ENCODE results near the gene MSH3.
"Not testable (repeated sequence)": the region's sequence is repeated elsewhere in the genome, so short reads cannot be mapped to it uniquely, and the experiment has no call there.

The MSH3 gene

DNA sequence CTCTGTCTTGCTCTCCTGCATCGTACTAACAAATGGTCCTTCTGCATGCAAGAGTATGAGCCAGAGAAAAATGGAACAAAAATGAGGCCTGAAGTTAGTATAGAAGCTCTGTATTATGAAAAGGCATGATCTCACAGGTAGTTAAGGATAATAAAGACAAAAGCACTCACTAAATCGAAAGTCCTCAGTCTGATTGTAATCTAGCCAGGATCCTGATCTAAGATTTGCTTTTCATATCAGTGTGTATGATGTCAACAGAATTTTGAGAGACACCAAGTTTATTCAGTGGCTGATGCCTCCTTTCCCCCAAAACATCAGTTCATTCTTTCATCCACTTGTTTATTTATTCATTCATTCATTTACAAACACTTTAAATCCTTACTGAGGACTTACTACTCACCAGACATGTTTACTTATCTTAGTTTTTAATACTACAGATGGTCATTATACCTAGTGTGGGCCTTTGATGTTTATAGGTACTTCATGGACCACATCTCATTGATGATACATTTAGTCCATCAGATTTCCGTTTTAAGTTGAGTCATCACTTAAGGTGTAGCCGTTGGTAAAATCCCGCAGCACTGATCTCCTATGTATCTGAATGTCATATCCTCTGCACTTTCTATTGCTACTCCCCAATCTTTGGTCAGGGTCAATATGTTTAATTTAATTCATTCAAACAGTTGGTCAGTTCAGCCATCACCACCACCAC is 105.6 kb downstream of the MSH3 start:
- DNase-seq, result no peak

DNA sequence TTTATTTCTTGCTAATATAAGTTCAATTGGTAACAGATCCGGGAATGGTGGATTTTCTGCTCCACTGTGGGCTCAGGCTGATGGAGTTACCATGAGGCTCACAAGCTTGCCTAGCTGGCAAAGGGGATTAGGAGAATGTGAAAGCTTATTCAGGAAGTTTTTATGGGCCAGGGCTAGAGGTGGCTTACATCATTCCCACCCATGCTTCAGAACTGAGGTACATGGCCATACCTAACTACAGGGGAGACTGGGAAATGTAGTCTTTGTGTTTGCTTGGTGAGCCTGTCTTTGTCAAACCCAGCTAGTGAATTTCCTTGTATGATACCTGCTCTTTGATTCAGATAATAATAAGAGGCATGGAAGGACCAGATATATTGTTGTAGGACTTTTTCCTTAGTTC is 106.2 kb downstream of the MSH3 start:
- DNase-seq, result no peak

DNA sequence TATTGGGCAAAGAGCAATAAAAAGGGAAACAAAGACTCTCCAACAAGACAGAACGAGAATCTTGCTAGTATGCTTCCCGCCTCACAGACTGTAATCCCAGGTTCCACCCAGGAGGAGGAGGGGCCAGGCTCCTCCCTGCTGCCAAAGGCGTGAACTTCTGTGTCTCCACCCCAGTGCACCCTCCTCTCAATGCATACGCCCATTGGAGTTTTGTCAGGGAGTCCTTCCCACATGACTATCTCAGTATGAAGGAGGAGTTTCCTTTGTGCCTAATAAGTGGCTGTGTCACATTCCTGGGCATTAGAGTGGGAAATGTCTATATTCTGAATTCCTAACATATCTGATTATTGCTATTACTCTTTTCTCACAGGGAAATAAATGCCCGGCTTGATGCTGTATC is 106.7 kb downstream of the MSH3 start:
- DNase-seq, result no peak

DNA sequence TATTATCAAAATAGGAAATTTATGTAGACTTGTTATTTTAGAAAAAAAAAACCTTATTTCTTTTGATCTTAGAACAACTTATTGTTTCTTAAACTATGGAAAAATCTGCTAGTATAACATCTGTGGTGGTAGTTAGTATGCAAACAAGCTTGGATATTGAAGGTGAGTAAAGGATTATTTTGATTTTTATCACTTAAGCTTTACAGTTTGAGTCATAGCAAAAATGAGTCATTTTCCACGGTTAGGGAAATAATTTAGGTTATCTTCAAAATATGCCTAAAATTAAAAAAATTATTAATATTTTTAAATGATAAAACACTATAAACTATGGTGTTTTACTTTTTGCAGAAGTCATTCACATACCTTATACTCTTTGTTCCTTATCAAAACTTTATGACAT is 107.5 kb downstream of the MSH3 start:
- DNase-seq, result no peak

DNA sequence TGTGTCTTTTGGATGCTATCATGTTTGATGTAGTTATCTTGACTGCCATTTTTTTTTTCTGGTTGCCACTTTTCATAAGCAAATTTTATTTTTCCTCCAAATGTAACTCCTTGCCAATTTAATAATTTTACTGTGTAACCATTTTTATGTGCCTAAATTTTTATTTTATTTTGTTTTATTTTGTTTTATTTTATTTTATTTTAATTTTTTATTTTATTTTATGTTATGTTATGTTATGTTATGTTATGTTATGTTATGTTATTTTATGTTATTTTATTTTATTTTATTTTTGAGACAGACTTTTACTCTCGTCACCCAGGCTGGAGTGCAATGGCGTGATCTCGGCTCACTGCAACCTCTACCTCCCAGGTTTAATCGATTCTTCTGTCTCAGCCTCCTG is 108.1 kb downstream of the MSH3 start:
- no peak for DNase-seq

DNA sequence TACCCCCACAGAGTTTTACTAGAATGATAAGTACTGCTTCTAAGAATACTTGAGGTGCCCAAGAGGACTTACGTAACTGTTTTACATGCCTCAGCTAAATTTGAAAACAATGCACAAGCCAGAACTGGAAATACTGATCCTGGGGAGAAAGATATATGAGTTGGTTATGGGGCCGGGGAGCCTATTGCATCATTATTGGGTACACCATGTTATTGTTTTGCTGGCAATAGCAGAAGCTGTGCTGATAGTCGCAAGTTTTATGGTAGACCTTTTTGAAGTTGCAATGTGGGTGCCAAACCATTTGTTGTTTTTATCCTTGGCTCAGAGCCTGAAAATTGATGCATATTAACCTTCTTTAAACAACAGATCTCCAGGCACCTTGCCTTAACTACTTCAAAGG is 108.8 kb downstream of the MSH3 start:
- DNase-seq, result no peak

DNA sequence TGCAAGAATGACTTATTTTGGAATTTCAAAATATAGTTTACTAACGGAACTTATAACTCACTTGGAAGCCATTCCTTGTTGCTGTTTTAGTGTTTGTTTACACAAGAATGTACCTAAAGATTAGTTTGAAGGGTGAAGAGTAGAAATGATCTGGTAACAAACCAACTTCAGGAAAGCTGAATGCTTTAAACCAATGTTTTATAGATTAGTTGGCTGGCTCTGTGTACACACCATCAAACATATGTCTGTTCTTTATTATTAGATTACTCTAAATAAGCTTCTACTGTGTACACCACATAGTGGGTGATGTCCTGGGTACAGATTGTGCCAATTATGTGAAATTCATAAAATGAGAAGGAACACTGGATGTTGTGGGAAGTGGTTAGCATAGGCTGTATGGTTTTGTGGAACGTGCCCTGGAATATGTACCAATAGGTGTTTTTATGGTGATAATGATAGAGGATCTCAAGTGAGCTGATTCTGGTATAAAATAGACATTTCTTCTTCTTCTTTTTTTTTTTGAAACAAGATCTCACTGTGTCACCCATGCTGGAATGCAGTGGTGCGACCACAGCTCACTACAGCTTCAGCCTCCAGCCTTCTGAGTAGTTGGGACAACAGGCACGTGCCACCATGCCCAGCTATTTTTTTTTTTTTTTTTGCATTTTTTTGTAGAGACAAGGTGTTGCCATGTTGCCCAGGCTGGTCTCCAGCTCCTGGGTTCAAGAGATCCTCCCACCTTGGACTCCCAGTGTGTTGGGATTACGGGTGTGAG is 109.6 kb downstream of the MSH3 start:
- DNase-seq, result no peak

DNA sequence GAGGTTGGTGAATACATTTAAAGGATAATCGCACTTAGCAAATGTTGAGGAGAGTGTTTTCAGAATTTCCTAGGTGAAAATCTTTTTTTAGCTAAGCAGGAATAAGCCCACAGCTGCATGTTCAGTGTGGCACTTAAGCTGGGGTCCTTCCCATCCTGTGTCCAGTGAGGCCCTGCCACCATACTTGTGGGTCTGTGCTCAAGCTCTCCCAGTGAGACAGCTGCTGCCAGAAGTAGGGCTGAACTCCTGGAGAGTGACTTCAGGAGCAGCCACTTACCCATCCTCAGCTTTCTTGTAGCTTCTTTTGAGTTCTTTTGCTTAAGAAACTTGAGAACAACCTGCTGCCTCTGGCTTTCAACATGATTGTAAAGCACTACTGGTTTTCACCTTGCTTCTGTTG is 110.3 kb downstream of the MSH3 start:
- no peak for DNase-seq

DNA sequence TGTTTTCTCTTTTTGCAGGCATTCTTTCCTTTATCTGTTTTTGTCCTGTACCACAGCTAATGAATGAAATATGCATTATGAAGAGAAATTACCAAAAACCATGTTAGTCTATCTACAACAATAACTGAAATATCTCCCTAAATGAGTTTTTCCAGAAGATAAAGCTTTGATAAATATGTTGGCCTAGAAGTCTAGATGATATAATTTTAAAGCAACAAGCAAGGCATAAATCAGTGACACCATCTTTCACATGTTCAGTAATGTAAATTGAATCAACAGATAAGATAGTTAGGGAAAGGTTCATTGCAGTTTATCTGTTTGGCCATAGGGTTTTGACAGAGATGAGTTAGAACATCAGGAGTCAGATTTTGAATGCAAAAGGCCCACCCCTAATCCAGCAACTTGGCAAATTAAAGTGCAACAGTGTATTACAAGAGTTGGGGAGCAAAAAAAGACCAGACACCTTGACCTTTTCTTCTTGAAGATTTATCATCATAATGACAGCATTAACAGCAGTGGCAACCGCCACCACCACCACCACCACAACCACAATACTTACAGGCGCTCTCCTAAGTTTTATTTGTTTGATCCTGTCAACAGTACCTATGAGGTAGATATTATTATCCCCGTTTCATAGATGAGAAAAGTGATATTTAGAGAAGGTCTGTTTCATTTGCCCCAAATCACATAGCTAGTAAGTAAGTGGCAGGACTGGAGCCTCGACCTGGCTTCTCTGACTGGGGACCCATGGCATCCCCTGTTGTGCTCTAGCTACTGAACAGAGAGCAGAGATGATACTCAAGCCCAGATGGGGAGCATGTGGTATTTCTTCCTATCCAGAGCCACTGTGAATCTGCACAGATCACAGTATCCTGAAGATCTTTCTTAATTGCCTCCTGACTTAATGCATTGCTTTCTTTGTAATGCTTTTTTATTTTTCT is 123.2 kb downstream of the MSH3 start:
- no peak for DNase-seq

DNA sequence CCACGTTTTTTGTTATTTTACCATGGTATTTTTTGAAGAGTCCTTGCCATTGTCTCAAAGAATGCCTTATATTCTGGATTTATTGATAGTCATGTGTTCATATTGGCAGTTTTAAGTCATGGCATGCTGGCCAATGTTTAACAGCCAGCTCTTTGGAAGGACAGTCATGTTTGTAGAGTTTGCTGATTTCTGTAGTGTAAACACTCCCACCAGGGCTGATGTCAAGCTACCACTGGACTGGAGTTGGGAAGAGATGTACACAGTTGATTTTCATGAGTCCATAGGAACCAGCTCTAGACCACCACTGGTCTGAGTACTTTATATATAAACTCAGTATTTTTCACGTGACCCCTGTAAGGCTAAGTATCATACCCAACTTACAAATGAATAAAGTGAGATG is 125.6 kb downstream of the MSH3 start:
- DNase-seq, result no peak

DNA sequence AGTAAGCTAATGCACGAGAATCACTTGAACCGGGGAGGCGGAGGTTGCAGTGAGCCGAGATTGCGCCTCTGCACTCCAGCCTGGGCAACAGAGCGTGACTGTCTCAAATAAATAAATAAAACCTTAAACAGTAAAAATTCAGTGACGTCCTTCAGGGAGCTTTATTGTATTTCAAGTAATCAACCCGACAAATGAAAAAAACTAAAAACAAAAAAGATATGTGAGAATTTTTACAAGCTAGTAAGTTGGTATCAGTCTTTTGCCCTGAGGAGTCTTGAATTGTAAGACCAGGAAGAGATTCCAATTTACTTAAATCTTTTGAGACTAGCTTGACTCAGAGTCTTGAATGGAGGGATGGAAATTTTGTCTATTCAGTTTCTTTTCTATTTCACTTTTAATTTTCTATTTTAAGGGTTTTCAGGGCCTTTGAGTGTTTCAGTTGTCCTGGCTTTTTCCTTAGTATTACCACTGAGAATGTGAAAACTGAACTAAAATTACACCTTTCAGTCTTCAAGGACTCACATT is 126.4 kb downstream of the MSH3 start:
- DNase-seq, result no peak

DNA sequence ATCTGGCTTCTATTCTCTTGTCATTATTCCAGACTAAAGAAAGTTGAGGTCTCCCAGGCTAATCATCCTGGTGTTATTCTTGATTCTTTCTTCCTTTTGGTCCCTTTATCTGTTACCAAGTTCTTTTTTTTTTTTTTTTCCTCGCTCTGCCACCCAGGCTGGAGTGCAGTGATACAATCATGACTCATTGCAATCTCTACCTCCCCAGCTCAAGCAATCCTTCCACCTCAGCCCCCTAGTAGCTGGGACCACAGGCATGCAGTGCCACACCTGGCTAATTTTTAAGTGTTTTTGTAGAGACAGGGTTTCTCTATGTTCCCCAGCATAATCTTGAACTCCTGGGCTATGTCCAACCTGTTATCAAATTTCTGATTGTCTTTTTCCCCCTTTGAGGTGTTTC is 126.9 kb downstream of the MSH3 start:
- no peak for DNase-seq

DNA sequence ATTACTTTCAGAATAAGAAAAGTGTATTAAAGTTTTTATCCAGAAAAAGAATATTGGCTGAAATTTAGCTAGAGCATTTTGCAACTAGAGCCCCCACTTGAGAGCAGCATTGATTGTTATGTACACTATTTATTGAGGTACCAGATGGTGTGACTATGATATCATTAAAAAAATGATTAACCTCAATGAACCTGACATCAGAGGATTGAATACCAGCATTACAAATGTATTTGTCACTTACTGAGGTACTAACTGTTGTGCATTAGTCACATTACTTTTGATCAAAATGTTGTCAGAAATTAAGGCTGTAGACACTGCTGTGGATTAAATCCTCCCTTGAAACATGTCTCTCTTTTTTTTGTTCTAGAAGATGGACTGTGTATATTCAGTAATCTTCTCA is 128.2 kb downstream of the MSH3 start:
- no peak for DNase-seq

DNA sequence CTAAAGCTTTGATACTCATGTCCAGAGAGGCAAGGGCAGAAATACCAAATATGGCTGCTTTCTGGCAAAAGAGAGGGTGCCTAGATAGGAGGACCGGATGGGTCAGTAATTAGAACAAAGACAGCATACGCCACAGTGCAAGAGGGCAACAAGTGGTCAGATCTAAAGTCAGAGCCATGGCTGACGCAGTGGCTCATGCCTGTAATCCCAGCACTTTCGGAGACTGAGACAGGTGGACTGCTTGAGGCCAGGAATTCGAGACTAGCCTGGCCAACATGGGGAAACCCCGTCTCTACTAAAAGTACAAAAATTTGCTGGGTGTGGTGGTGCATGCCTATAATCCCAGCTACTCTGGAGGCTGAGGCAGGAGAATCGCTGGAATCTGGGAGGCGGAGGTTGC is 129.3 kb downstream of the MSH3 start:
- not testable (repeated sequence) for DNase-seq

DNA sequence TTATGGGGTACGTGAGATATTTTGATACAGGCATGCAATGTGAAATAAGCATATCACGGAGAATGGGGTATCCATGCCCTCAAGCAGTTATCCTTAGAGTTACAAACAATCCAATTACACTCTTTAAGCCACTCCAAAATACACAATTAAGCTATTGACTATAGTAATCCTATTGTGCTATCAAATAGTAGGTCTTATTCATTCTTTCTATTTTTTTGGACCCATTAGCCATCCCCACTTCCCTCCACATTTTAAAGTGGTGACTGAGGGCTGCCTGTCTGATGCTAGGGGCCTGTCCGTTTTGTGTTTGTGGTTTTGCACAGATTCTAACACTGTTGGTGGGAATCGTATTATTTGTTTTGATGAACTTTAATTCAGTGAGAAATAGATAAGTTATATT is 130.0 kb downstream of the MSH3 start:
- DNase-seq, result no peak

DNA sequence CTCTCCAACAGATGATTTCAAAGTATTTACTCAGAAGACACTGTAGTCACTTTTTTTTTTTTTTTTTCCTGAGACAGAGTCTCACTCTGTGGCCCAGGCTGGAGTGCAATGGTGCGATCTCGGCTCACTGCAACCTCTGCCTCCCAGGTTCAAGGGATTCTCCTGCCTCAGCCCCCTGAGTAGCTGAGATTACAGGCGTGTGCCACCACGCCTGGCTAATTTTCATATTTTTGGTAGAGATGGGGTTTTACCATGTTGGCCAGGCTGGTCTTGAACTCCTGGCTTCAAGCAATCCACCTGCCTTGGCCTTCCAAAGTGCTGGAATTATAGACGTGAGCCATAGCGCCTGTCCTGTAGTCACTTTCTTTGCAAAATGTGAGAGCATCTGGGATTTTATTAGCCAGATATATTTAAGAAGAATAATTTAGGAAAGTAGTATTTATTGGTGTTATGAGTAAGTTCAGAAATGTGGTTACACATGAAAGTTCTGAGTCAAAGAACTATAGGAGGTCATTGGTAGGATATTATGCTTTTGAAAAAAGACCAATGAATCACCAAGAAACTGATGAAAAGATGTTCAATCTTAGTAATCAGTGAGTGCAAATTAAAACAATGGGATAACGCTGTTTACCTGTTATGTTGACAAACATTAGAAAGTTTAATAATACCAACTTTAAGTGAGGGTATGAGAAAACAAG is 135.0 kb downstream of the MSH3 start:
- DNase-seq, result not testable (repeated sequence)

DNA sequence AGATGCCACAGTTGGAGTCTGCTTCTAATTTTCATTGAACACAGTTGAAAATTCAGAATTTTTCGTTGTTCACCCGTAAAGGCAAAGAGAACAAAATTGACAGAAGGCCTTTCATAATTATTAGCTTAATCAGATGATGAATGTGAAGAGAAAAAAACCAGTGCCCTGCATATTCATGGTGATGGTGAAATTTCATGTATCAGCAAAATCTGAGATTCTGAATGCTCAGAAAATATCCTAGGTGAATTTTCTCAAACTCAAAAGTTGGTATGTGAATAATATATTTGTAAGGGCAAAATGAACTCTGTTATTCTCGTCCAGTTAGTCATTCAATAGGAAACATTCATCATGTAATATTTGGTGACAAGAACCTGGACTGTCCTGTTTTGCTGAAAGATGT is 136.2 kb downstream of the MSH3 start:
- no peak for DNase-seq

DNA sequence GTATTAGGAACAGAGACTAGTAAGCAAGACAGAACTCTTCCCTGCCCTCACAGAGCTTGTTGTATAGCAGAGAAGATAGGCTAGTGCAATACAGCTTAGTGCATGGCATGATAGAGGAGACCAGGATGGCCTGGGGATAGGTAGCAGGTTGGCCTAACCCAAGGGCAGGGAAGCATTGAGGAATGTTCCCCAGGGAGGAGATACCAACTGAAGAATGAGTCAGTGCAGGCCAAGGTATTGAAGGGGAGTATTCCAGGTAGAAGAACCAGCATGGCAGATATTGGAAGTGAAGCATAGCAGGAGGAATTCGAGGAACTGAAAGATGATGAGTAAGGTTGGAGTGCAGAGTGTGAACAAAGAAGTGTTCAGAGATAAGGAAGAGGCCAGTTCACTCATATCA is 138.9 kb downstream of the MSH3 start:
- no peak for DNase-seq

DNA sequence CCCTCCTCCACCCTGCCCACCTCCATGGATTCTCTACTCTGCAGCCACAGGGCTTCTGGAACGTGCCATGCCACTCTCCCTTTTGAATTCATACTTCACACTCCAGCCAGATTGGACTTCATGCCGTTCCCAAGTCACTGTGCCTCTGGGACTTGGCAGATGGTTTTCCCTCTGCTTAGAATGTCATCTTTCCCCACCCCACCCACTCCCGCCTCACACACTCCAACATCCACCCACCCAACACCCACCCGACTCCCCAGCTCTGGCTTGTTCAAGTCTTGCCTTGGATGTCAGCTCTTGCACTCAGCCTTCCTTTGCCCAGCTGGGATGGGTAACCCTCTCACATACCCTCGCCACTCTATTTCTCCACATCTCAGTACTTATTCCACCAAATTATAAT is 142.4 kb downstream of the MSH3 start:
- no peak for DNase-seq

DNA sequence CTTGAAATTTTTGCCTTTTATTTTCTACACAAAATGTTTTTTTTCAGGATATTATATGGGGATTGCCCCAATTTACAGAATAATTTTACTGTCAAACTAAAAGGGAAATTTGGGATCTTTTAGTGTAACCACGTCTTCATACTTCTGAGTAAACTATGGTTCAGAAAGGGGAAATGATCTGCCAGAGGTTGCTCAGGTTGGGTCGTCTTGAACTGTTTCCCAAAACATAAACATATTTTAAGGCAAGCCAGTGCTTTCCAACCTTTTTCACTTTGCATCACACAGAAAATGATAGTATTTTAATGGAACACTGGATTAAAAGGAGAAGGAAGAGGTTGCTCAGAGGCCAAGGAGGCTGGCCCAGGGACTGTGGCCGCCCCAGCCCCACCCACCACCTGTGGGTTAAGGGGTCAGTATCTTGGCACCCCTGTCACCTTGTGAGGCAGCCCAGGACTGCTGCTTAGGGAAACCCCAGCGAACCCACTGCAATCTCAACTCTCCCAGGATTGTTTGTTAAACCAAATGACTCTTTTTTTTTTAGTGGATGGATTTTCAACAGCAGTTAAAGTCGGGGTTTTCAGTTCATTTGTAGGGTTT is 143.1 kb downstream of the MSH3 start:
- no peak for DNase-seq

DNA sequence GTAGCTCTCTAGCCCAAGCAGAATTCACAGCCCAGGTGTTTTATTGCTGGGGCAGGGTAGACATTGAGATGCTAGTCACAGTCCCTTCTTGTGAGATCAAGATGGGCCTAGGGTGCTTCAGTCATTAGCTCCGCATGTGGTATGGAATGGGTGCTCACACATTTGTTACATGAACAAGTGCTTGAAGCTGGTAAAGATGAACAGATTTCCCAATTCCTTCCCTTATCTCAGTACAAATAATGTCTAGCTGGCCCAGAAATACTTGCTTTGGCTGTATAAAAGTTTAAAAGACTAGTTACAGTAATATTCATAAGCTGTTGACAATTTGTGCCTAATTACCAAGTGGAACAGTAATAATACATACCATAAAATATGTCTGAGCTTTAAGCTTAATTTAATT is 143.7 kb downstream of the MSH3 start:
- DNase-seq, result no peak

DNA sequence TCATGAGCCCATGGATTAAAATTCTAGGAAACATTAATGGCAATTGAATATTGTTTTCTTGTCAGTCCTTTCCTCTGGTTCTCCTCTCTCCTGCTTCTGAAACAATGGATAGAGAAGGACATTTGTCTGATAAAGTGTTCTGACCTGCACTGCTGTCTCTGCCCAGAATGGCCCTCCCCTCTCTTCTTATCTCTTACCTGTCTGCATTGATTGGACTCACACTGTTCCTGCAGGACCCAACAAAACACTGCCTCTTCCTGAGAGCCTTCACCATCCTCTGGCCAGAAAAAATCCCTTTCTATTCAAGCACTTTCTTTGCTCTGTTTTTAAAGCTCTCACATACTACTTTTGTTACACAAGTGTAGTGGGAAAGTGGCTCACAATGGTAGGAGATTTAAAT is 144.2 kb downstream of the MSH3 start:
- no peak for DNase-seq
